H9 (cell line): ENCODE data around the gene FLCN. TPM values are rescaled to one million over a fixed set of nuclear protein-coding genes. Genes with fewer than 3 reads are reported as not detected.

Experiments used
- DNase-seq: peaks from one replicate; pipeline ENCODE4 v3.0.0-alpha.2; 2017
- H2AFZ ChIP-seq: one replicate; pipeline ENCODE4 v1.6.1; 2013; ENCODE audit warnings: mild to moderate bottlenecking, low read length, control low read depth, moderate library complexity
- H2AK5ac ChIP-seq: 2 replicates; pipeline ENCODE4 v1.6.1; 2013; ENCODE audit warnings: low read length, control low read depth, mixed read lengths; ENCODE audit not compliant: insufficient read length
- H2BK120ac ChIP-seq: one replicate; pipeline ENCODE4 v1.6.1; 2013; ENCODE audit warnings: low read depth, mild to moderate bottlenecking, low read length, control low read depth, inconsistent platforms; ENCODE audit not compliant: poor library complexity, severe bottlenecking
- H2BK12ac ChIP-seq: 2 replicates; pipeline ENCODE4 v1.6.1; 2013; ENCODE audit warnings: low read length, control low read depth, mixed read lengths, low read depth; ENCODE audit not compliant: insufficient read length
- H2BK15ac ChIP-seq: 2 replicates; pipeline ENCODE4 v1.6.1; 2013; ENCODE audit warnings: low read depth, low read length, control low read depth
- H2BK20ac ChIP-seq: one replicate; pipeline ENCODE4 v1.6.1; 2013; ENCODE audit warnings: low read depth, mild to moderate bottlenecking, low read length, control low read depth, inconsistent platforms; ENCODE audit not compliant: poor library complexity, severe bottlenecking
- H2BK5ac ChIP-seq: 2 replicates; pipeline ENCODE4 v1.6.1; 2013; ENCODE audit warnings: low read length, control low read depth, mixed read lengths; ENCODE audit not compliant: insufficient read length
- H3K14ac ChIP-seq: 2 replicates; pipeline ENCODE4 v1.6.1; 2013; ENCODE audit warnings: low read length, control low read depth; ENCODE audit not compliant: insufficient read depth
- H3K18ac ChIP-seq: 2 replicates; pipeline ENCODE4 v1.6.1; 2013; ENCODE audit warnings: low read depth, mild to moderate bottlenecking, mixed read lengths, low read length, control low read depth; ENCODE audit not compliant: insufficient read length
- H3K23ac ChIP-seq: 2 replicates; pipeline ENCODE4 v1.6.1; 2013; ENCODE audit warnings: low read length, control low read depth, mixed read lengths, low read depth; ENCODE audit not compliant: insufficient read length
- H3K23me2 ChIP-seq: 2 replicates; pipeline ENCODE4 v1.6.1; 2013; ENCODE audit warnings: low read depth, mild to moderate bottlenecking, mixed read lengths, low read length, control low read depth; ENCODE audit not compliant: insufficient read length, poor library complexity, severe bottlenecking
- H3K27ac ChIP-seq: 2 replicates; pipeline ENCODE4 v1.5.1; 2013; ENCODE audit warnings: low read length, control low read depth, mixed read lengths, low read depth; ENCODE audit not compliant: insufficient read length
- H3K27me3 ChIP-seq: 2 replicates; pipeline ENCODE4 v1.6.1; 2013; ENCODE audit warnings: low read length, control low read depth, inconsistent platforms; ENCODE audit not compliant: insufficient read depth
- H3K4ac ChIP-seq: 2 replicates; pipeline ENCODE4 v1.6.1; 2013; ENCODE audit warnings: low read depth, mild to moderate bottlenecking, control low read depth, inconsistent platforms, low read length, moderate library complexity
- H3K4me1 ChIP-seq: 2 replicates; pipeline ENCODE4 v1.6.1; 2013; ENCODE audit warnings: low read length, control low read depth, inconsistent platforms; ENCODE audit not compliant: insufficient read depth
- H3K4me2 ChIP-seq: 2 replicates; pipeline ENCODE4 v1.6.1; 2013; ENCODE audit warnings: low read length, control low read depth, mixed read lengths; ENCODE audit not compliant: insufficient read length, insufficient read depth
- H3K56ac ChIP-seq: 2 replicates; pipeline ENCODE4 v1.6.1; 2013; ENCODE audit warnings: low read depth, mild to moderate bottlenecking, mixed read lengths, low read length, control low read depth; ENCODE audit not compliant: insufficient read length
- H3K79me1 ChIP-seq: 2 replicates; pipeline ENCODE4 v1.6.1; 2013; ENCODE audit warnings: low read depth, mild to moderate bottlenecking, moderate library complexity, low read length, control low read depth, inconsistent platforms; ENCODE audit not compliant: insufficient read depth, poor library complexity, severe bottlenecking
- H3K79me2 ChIP-seq: 2 replicates; pipeline ENCODE4 v1.6.1; 2013; ENCODE audit warnings: low read length, control low read depth, inconsistent platforms; ENCODE audit not compliant: insufficient read depth
- H3K9ac ChIP-seq: 2 replicates; pipeline ENCODE4 v1.6.1; 2013; ENCODE audit warnings: low read length, control low read depth, mixed read lengths; ENCODE audit not compliant: insufficient read length; ENCODE audit errors: extremely low read depth
- H3K9me3 ChIP-seq: one replicate; pipeline ENCODE4 v1.6.1; 2013; ENCODE audit warnings: low read depth, low read length, inconsistent platforms; ENCODE audit not compliant: control insufficient read depth
- H3T11ph ChIP-seq: one replicate; pipeline ENCODE4 v1.6.1; 2013; ENCODE audit warnings: mild to moderate bottlenecking, low read length, control low read depth, inconsistent platforms
- H4K20me1 ChIP-seq: one replicate; pipeline ENCODE4 v1.6.1; 2013; ENCODE audit not compliant: control insufficient read depth, insufficient read length, insufficient read depth
- H4K5ac ChIP-seq: 2 replicates; pipeline ENCODE4 v1.6.1; 2013; ENCODE audit warnings: low read depth, mild to moderate bottlenecking, mixed read lengths, low read length, control low read depth; ENCODE audit not compliant: insufficient read length
- H4K8ac ChIP-seq: replicated peaks from 2 replicates; pipeline ENCODE4 v1.6.1; 2013; ENCODE audit warnings: low read length, control low read depth, mixed read lengths, low read depth; ENCODE audit not compliant: insufficient read length
- H4K91ac ChIP-seq: 2 replicates; pipeline ENCODE4 v1.6.1; 2013; ENCODE audit warnings: low read depth, mild to moderate bottlenecking, moderate library complexity, mixed read lengths, low read length, control low read depth; ENCODE audit not compliant: insufficient read length
- H3K27ac Mint-ChIP-seq, 3 experiments: 2 replicates in 2 of 3; 3 replicates in 1 of 3; pipeline ENCODE4 v1.8.0; 2020 to 2021; ENCODE audit warnings: mixed read lengths in 3 of 3, mild to moderate bottlenecking in 1 of 3, moderate library complexity in 1 of 3
- H3K27me3 Mint-ChIP-seq: 2 replicates; pipeline ENCODE4 v1.8.0; 2021; ENCODE audit warnings: low read depth, mild to moderate bottlenecking, moderate library complexity, mixed read lengths
- H3K36me3 Mint-ChIP-seq, 3 experiments: 2 replicates in 2 of 3; 3 replicates in 1 of 3; pipeline ENCODE4 v1.8.0; 2020 to 2021; ENCODE audit warnings: low read depth in 3 of 3, mixed read lengths in 3 of 3; ENCODE audit not compliant: insufficient read depth in 1 of 3
- H3K4me1 Mint-ChIP-seq, 2 experiments: 2 replicates each; pipeline ENCODE4 v1.8.0; 2020; ENCODE audit warnings: mixed read lengths in 2 of 2
- H3K4me3 Mint-ChIP-seq, 2 experiments: 2 replicates in 1 of 2; 3 replicates in 1 of 2; pipeline ENCODE4 v1.8.0; 2020 to 2021; ENCODE audit warnings: mild to moderate bottlenecking in 2 of 2, mixed read lengths in 2 of 2, moderate library complexity in 1 of 2
- H3K9me3 Mint-ChIP-seq, 2 experiments: 2 replicates in 1 of 2; 3 replicates in 1 of 2; pipeline ENCODE4 v1.8.0; 2020; ENCODE audit warnings: mild to moderate bottlenecking in 2 of 2, mixed read lengths in 2 of 2, moderate library complexity in 1 of 2
- WGBS: extraction: QIAGEN DNeasy Blood & Tissue Kit; methylation state at CpG from one replicate; pipeline ENCODE4 v1.1.7; 2013; ENCODE audit warnings: missing lambda C conversion rate, low lambda C conversion rate, mixed read lengths; ENCODE audit not compliant: insufficient read length; ENCODE audit errors: extremely low coverage; 5-methylcytosine and 5-hydroxymethylcytosine counted together
- total RNA-seq: library from RNA; stranded (reverse); gene quantifications from 2 replicates; pipeline ENCODE4 v1.2.1, GENCODE V29; 2021
- TF ChIP-seq, protein P1 (sequence below): fragments of 200-600 bp; sonication (generic); conservative IDR thresholded peaks from 3 replicates; pipeline ENCODE4 v1.8.0; 2021; ENCODE audit warnings: antibody characterized with exemption, mild to moderate bottlenecking

The FLCN gene
- total RNA-seq, 1 experiment from 2014 or later, result 33.3 TPM

GRCh38 chr17:17275971-17276370 is 39.0 kb upstream of the FLCN start:
- Histone ChIP-seq H4K8ac (no peak overlapping the region), H3K79me2 (peaks cover 23% of the 10 kb centered on the region), H3K4ac (no peak overlapping the region), H2BK15ac (no peak overlapping the region), H2AK5ac (no peak overlapping the region), H4K91ac (no peak overlapping the region), H3K9ac (no peak overlapping the region), H2BK5ac (no peak overlapping the region), H3T11ph (no peak overlapping the region), H3K79me1 (peaks cover 14% of the 10 kb centered on the region), H3K56ac (no peak overlapping the region), H2BK120ac (no peak overlapping the region), H2AFZ (no peak overlapping the region), H4K20me1 (no peaks in the 10 kb centered on the region), H3K9me3 (no peaks in the 10 kb centered on the region), H3K23ac (no peak overlapping the region), H3K4me2 (no peak overlapping the region), H3K18ac (no peak overlapping the region), H3K27ac (no peak overlapping the region), H2BK12ac (no peak overlapping the region), H4K5ac (no peak overlapping the region), H3K14ac (no peak overlapping the region), H3K27me3 (no peaks in the 10 kb centered on the region), H3K23me2 (peaks cover 6% of the 10 kb centered on the region), H3K4me1 (no peaks in the 10 kb centered on the region), H2BK20ac (no peak overlapping the region)
- Mint-ChIP-seq H3K9me3 (no peaks in the 10 kb centered on the region), H3K36me3 (peaks cover 11 to 43% (median 24%) of the 10 kb centered on the region in 3 experiments; a peak in 6 of 7 replicates), H3K27me3 (no peaks in the 10 kb centered on the region), H3K27ac (0 out of 7 replicates have a peak overlapping the region, but pooled peaks of 1 of the 3 experiments have one; percentile 14), H3K4me1 (peaks cover 7 to 9% of the 10 kb centered on the region in 2 experiments), H3K4me3 (no peak overlapping the region)
- no CpG with 5 or more reads among the region's 6 CpGs for WGBS
- TF ChIP-seq, protein P1, sequence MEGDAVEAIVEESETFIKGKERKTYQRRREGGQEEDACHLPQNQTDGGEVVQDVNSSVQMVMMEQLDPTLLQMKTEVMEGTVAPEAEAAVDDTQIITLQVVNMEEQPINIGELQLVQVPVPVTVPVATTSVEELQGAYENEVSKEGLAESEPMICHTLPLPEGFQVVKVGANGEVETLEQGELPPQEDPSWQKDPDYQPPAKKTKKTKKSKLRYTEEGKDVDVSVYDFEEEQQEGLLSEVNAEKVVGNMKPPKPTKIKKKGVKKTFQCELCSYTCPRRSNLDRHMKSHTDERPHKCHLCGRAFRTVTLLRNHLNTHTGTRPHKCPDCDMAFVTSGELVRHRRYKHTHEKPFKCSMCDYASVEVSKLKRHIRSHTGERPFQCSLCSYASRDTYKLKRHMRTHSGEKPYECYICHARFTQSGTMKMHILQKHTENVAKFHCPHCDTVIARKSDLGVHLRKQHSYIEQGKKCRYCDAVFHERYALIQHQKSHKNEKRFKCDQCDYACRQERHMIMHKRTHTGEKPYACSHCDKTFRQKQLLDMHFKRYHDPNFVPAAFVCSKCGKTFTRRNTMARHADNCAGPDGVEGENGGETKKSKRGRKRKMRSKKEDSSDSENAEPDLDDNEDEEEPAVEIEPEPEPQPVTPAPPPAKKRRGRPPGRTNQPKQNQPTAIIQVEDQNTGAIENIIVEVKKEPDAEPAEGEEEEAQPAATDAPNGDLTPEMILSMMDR, result no peak
- no peak for DNase-seq
